Measurements from ENCODE around the gene COL4A2. TPM values are rescaled to one million over a fixed set of nuclear protein-coding genes. Genes with fewer than 3 reads are reported as not detected.

COL4A2 gene
- total and polyA plus RNA-seq, 2 donors (not counting 1 experiment from before 2014, with no cell fraction given): 0.17 TPM; not detected in 1

DNA sequence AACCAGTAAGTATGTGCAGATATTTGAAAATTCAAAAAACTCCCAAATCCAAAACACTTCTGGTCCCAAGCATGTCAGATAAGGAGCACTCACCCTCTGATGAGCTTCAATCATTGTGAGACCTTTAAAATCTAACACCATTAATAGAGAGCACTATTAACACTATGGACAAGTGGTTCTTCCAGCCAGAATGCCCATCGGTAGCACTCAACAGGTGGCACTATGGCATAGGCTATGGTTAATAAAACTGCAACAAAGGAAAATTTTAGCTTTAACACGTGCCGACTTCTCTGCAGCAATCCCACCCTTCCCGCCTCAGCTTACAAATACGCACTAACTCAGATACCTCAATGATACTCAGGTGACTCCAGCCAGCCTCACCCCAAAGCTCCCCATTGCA, 62.3 kb downstream of the COL4A2 start:
- Histone ChIP-seq H2AFZ (ENCODE audit: insufficient read depth, low read depth, low read length, poor library complexity, severe bottlenecking) (no peak overlapping the region), H3K27me3 (replicated peaks in 1 of 4; ENCODE audit: control extremely low read depth in 1 of 4, control insufficient read depth in 3 of 4, insufficient read depth in 4 of 4, low read length in 3 of 4) (no peaks in the 10 kb centered on the region), H4K20me1 (ENCODE audit: control insufficient read depth, insufficient read depth, low read length, poor library complexity, severe bottlenecking) (no peaks in the 10 kb centered on the region), H3K4me2 (replicated peaks; ENCODE audit: low read depth, low read length, poor library complexity, severe bottlenecking) (no peak overlapping the region), H3K27ac (ENCODE audit: low read length in 2 of 2) (no peak overlapping the region), H3K4me3 (ENCODE audit: control extremely low read depth in 1 of 5, extremely low read depth in 1 of 5, insufficient read depth in 1 of 5, low read depth in 2 of 5, low read length in 4 of 5) (no peak overlapping the region), H3K9ac (ENCODE audit: low read length) (no peak overlapping the region), H3K79me2 (ENCODE audit: control insufficient read depth, insufficient read depth, low read length) (no peaks in the 10 kb centered on the region), H3K9me3 (ENCODE audit: control extremely low read depth in 1 of 3, control insufficient read depth in 2 of 3, insufficient read depth in 1 of 3, low read length in 2 of 3) (no peaks in the 10 kb centered on the region), H3K36me3 (replicated peaks in 1 of 2; ENCODE audit: control extremely low read depth in 1 of 2, control insufficient read depth in 1 of 2, extremely low read depth in 1 of 2, insufficient read depth in 2 of 2, low read length in 1 of 2) (no peaks in the 10 kb centered on the region), H3K4me1 (ENCODE audit: control insufficient read depth in 2 of 2, insufficient read depth in 2 of 2, low read length in 2 of 2) (no peaks in the 10 kb centered on the region)
- Mint-ChIP-seq H3K4me1 (peaks cover 2% of the 10 kb centered on the region), H3K4me3 (no peak overlapping the region), H3K27me3 (peaks cover 19% of the 10 kb centered on the region), H3K9me3 (ENCODE audit: insufficient read depth) (no peaks in the 10 kb centered on the region), H3K27ac (no peak overlapping the region)
- WGBS (ENCODE audit: insufficient coverage): 93% methylated on average over 2 of the region's 5 CpGs
- CTCF ChIA-PET: interaction anchor here (0.8 kb wide), 1 partner anchor 232 kb away, joined by 3 read pairs; no protein-coding TSS in a partner anchor
- no peak for DNase-seq
- ATAC-seq (ENCODE audit: low read depth): no peak
- POLR2A ChIA-PET: no interaction called here
- intact Hi-C loops (cut with micrococcal nuclease): no loop called here
- TF ChIP-seq, protein P1, sequence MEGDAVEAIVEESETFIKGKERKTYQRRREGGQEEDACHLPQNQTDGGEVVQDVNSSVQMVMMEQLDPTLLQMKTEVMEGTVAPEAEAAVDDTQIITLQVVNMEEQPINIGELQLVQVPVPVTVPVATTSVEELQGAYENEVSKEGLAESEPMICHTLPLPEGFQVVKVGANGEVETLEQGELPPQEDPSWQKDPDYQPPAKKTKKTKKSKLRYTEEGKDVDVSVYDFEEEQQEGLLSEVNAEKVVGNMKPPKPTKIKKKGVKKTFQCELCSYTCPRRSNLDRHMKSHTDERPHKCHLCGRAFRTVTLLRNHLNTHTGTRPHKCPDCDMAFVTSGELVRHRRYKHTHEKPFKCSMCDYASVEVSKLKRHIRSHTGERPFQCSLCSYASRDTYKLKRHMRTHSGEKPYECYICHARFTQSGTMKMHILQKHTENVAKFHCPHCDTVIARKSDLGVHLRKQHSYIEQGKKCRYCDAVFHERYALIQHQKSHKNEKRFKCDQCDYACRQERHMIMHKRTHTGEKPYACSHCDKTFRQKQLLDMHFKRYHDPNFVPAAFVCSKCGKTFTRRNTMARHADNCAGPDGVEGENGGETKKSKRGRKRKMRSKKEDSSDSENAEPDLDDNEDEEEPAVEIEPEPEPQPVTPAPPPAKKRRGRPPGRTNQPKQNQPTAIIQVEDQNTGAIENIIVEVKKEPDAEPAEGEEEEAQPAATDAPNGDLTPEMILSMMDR (IDR thresholded peaks at IDR 0.05): no peak
- no peak for TF ChIP-seq EZH2 (IDR thresholded peaks at IDR 0.05; ENCODE audit: borderline replicate concordance, insufficient read depth, low read depth, low read length, poor library complexity, severe bottlenecking)

DNA sequence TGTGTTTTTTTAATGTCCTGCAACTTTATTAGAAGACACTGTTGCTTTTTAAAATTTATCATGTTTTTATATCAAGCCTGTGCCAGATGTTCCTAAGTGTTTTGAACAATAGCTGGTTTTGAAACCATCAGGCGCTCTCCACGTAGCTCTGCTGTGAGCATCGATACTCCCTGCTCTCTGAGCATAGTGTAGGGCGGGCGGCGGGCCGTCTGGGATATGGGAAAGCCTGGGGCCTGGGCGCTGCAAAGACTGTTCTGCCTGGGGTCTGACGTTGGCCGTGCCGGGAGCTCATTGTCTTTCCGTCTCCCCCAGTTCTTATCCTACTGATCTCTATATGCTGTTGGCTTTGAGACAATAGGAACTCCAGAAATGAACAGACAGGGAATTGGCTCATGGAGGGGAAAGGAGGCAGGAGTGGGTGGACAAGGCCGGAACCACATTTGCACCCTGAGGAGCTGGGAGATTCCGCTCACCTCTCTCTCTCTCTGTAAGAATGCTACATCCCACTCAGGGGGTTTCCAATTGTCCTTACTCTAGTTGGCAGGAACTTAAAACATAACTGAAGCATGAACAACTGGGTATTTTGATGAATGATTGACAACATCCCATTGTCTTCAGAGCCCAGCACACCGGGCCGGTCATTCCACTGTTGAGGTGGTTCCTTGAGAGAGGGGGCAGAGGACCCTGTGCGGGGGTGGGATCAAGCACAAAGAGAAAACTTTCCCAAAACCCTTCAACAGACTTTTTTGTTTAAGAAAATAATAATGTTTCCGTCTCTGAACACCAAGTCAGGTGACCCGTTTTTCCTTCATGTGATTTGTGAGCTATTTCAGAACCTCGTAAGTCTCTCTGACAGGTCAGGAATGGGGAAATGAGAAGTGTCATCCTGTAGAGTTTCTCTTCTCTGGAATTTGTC, 64.7 kb downstream of the COL4A2 start:
- H3K27me3 ChIP-seq (replicated peaks in 1 of 4; ENCODE audit: control extremely low read depth in 1 of 4, control insufficient read depth in 3 of 4, insufficient read depth in 4 of 4, low read length in 3 of 4): no peaks in the 10 kb centered on the region
- H3K27ac ChIP-seq (ENCODE audit: low read length in 2 of 2): no peak overlapping the region
- intact Hi-C loops (cut with micrococcal nuclease): no loop called here
- no peaks in the 10 kb centered on the region for H3K36me3 ChIP-seq (replicated peaks in 1 of 2; ENCODE audit: control extremely low read depth in 1 of 2, control insufficient read depth in 1 of 2, extremely low read depth in 1 of 2, insufficient read depth in 2 of 2, low read length in 1 of 2)
- H3K9me3 ChIP-seq (ENCODE audit: control extremely low read depth in 1 of 3, control insufficient read depth in 2 of 3, insufficient read depth in 1 of 3, low read length in 2 of 3): no peaks in the 10 kb centered on the region
- no peak overlapping the region for H3K4me3 Mint-ChIP-seq
- H3K27me3 Mint-ChIP-seq: peaks cover 29% of the 10 kb centered on the region
- H3K4me2 ChIP-seq (replicated peaks; ENCODE audit: low read depth, low read length, poor library complexity, severe bottlenecking): no peak overlapping the region
- TF ChIP-seq, protein P1 (IDR thresholded peaks at IDR 0.05): no peak
- TF ChIP-seq EZH2 (IDR thresholded peaks at IDR 0.05; ENCODE audit: borderline replicate concordance, insufficient read depth, low read depth, low read length, poor library complexity, severe bottlenecking): no peak
- H3K4me1 ChIP-seq (ENCODE audit: control insufficient read depth in 2 of 2, insufficient read depth in 2 of 2, low read length in 2 of 2): no peaks in the 10 kb centered on the region
- ChIA-PET POLR2A (no interaction called here), CTCF (no interaction called here)
- no peaks in the 10 kb centered on the region for H3K79me2 ChIP-seq (ENCODE audit: control insufficient read depth, insufficient read depth, low read length)
- no peak overlapping the region for H2AFZ ChIP-seq (ENCODE audit: insufficient read depth, low read depth, low read length, poor library complexity, severe bottlenecking)
- H3K9ac ChIP-seq (ENCODE audit: low read length): no peak overlapping the region
- DNase-seq (no peak), ATAC-seq (ENCODE audit: low read depth) (no peak)
- no peak overlapping the region for H3K4me3 ChIP-seq (ENCODE audit: control extremely low read depth in 1 of 5, extremely low read depth in 1 of 5, insufficient read depth in 1 of 5, low read depth in 2 of 5, low read length in 4 of 5)
- no peaks in the 10 kb centered on the region for H3K9me3 Mint-ChIP-seq (ENCODE audit: insufficient read depth)
- peaks cover 2% of the 10 kb centered on the region for H3K4me1 Mint-ChIP-seq
- no peaks in the 10 kb centered on the region for H4K20me1 ChIP-seq (ENCODE audit: control insufficient read depth, insufficient read depth, low read length, poor library complexity, severe bottlenecking)
- H3K27ac Mint-ChIP-seq: no peak overlapping the region
- 80% methylated on average over 14 of the region's 20 CpGs for WGBS (ENCODE audit: insufficient coverage)

All from B cell (primary cell).